Mesothelial cell of epicardium (in vitro differentiated cells): Measurements from ENCODE around the gene SMOC1. TPM values are rescaled to one million over a fixed set of nuclear protein-coding genes. Genes with fewer than 3 reads are reported as not detected.

Source experiments
- DNase-seq, 2 experiments: peaks; one replicate each; pipeline ENCODE4 v3.0.0; 2021; ENCODE audit warnings: low spot score in 2 of 2; ENCODE audit not compliant: unreplicated experiment in 2 of 2
- H3K27ac Mint-ChIP-seq: 2 replicates; pipeline ENCODE4 v1.8.0; 2021; ENCODE audit warnings: mixed read lengths
- H3K27me3 Mint-ChIP-seq: 2 replicates; pipeline ENCODE4 v1.8.0; 2021; ENCODE audit warnings: low read depth, mixed read lengths
- H3K36me3 Mint-ChIP-seq: 2 replicates; pipeline ENCODE4 v1.8.0; 2021; ENCODE audit warnings: mixed read lengths
- H3K4me1 Mint-ChIP-seq: 2 replicates; pipeline ENCODE4 v1.8.0; 2021; ENCODE audit warnings: mixed read lengths
- H3K4me3 Mint-ChIP-seq: 2 replicates; pipeline ENCODE4 v1.8.0; 2021; ENCODE audit warnings: mild to moderate bottlenecking, moderate library complexity, mixed read lengths
- H3K9me3 Mint-ChIP-seq: 2 replicates; pipeline ENCODE4 v1.8.0; 2021; ENCODE audit warnings: mixed read lengths
- CTCF ChIP-seq: fragments of 200-600 bp; sonication (generic); IDR thresholded peaks from one replicate; pipeline ENCODE4 v1.5.0; 2021; ENCODE audit warnings: antibody characterized with exemption; ENCODE audit not compliant: unreplicated experiment
- total RNA-seq: library from RNA; stranded (reverse); gene quantifications from 3 replicates; pipeline ENCODE4 v1.2.1, GENCODE V29; 2021

Gene SMOC1
- total RNA-seq, 1 donor from 2014 or later: 1.5 TPM

GRCh38 chr14:69933623-69934275 lies 54.5 kb downstream of the SMOC1 start:
- Mint-ChIP-seq H3K9me3 (no peaks in the 10 kb centered on the region), H3K4me1 (peaks cover 13% of the 10 kb centered on the region), H3K36me3 (no peaks in the 10 kb centered on the region), H3K27me3 (peaks cover 38% of the 10 kb centered on the region), H3K27ac (no peak overlapping the region), H3K4me3 (no peak overlapping the region)
- TF ChIP-seq CTCF: no peak
- DNase-seq: no peak

- no peak overlapping the region for H3K4me3 Mint-ChIP-seq
- DNase-seq: no peak
- no peaks in the 10 kb centered on the region for H3K36me3 Mint-ChIP-seq
- no peak overlapping the region for H3K27ac Mint-ChIP-seq
- H3K4me1 Mint-ChIP-seq: peaks cover 13% of the 10 kb centered on the region
- H3K27me3 Mint-ChIP-seq: peaks cover 40% of the 10 kb centered on the region
- TF ChIP-seq CTCF: no peak
- H3K9me3 Mint-ChIP-seq: no peaks in the 10 kb centered on the region
Measured at GRCh38 chr14:69937367-69938081, 58.3 kb downstream of the SMOC1 start.

- no peak overlapping the region for H3K4me3 Mint-ChIP-seq
- no peak for TF ChIP-seq CTCF
- H3K27me3 Mint-ChIP-seq: peaks cover 34% of the 10 kb centered on the region
- no peaks in the 10 kb centered on the region for H3K36me3 Mint-ChIP-seq
- H3K27ac Mint-ChIP-seq: no peak overlapping the region
- no peak for DNase-seq
- H3K9me3 Mint-ChIP-seq: no peaks in the 10 kb centered on the region
- H3K4me1 Mint-ChIP-seq: peaks cover 20% of the 10 kb centered on the region
Measured at GRCh38 chr14:69938751-69939150, 59.5 kb downstream of the SMOC1 start.

GRCh38 chr14:69941768-69942742 lies 62.8 kb downstream of the SMOC1 start:
- no peaks in the 10 kb centered on the region for H3K36me3 Mint-ChIP-seq
- H3K27me3 Mint-ChIP-seq: peaks cover 22% of the 10 kb centered on the region
- no peak for TF ChIP-seq CTCF
- no peak overlapping the region for H3K27ac Mint-ChIP-seq
- DNase-seq: no peak
- H3K4me3 Mint-ChIP-seq: no peak overlapping the region
- H3K9me3 Mint-ChIP-seq: peaks cover 17% of the 10 kb centered on the region
- H3K4me1 Mint-ChIP-seq: peaks cover 17% of the 10 kb centered on the region

- peaks cover 18% of the 10 kb centered on the region for H3K9me3 Mint-ChIP-seq
- no peak for TF ChIP-seq CTCF
- H3K4me1 Mint-ChIP-seq: peaks cover 6% of the 10 kb centered on the region
- H3K27ac Mint-ChIP-seq: no peak overlapping the region
- H3K27me3 Mint-ChIP-seq: peaks cover 22% of the 10 kb centered on the region
- DNase-seq: no peak
- no peak overlapping the region for H3K4me3 Mint-ChIP-seq
- H3K36me3 Mint-ChIP-seq: no peaks in the 10 kb centered on the region
Measured at GRCh38 chr14:69943084-69943780, 64.0 kb downstream of the SMOC1 start.
